Loucy (cell line): ENCODE results near the gene PTGDR2.

Source experiments
- H2AFZ ChIP-seq: fragments of 200-600 bp; sonication (generic); 2 replicates; pipeline ENCODE4 v1.6.0; 2016; ENCODE audit warnings: antibody characterized with exemption, mild to moderate bottlenecking, low read length, moderate library complexity
- H3F3A ChIP-seq: fragments of 200-600 bp; 2 replicates; pipeline ENCODE4 v1.6.0; 2016; ENCODE audit warnings: antibody characterized with exemption, low read depth, mild to moderate bottlenecking
- H3K27me3 ChIP-seq: fragments of 200-600 bp; sonication (generic); 2 replicates; pipeline ENCODE4 v1.6.1; 2014; ENCODE audit warnings: low read length, mild to moderate bottlenecking; ENCODE audit not compliant: insufficient read depth, poor library complexity, severe bottlenecking
- H3K36me3 ChIP-seq: fragments of 200-600 bp; sonication (generic); 2 replicates; pipeline ENCODE4 v1.6.1; 2016; ENCODE audit warnings: low read length; ENCODE audit not compliant: insufficient read depth
- H3K4me1 ChIP-seq: fragments of 200-600 bp; sonication (generic); 2 replicates; pipeline ENCODE4 v1.5.1; 2014; ENCODE audit warnings: low read length, mild to moderate bottlenecking; ENCODE audit not compliant: insufficient read depth, poor library complexity, severe bottlenecking
- H3K4me2 ChIP-seq: fragments of 200-600 bp; sonication (generic); 2 replicates; pipeline ENCODE4 v1.6.0; 2014; ENCODE audit warnings: antibody characterized with exemption, low read length, low read depth, mild to moderate bottlenecking; ENCODE audit not compliant: poor library complexity, severe bottlenecking
- H3K4me3 ChIP-seq: fragments of 200-600 bp; sonication (generic); 2 replicates; pipeline ENCODE4 v1.5.1; 2014; ENCODE audit warnings: low read length, mild to moderate bottlenecking, mixed read lengths; ENCODE audit not compliant: poor library complexity, severe bottlenecking
- H3K79me2 ChIP-seq: fragments of 200-600 bp; sonication (generic); 2 replicates; pipeline ENCODE4 v1.6.1; 2014; ENCODE audit warnings: low read length; ENCODE audit not compliant: insufficient read depth
- H3K9ac ChIP-seq: fragments of 200-600 bp; sonication (generic); 2 replicates; pipeline ENCODE4 v1.6.0; 2014; ENCODE audit warnings: mild to moderate bottlenecking, low read depth, low read length, moderate library complexity; ENCODE audit not compliant: poor library complexity, severe bottlenecking
- H3K9me2 ChIP-seq: fragments of 200-600 bp; sonication (generic); replicated peaks from 2 replicates; pipeline ENCODE4 v1.6.1; 2016; ENCODE audit warnings: low read depth, low read length, mixed read lengths
- H3K9me3 ChIP-seq: fragments of 200-600 bp; sonication (generic); 2 replicates; pipeline ENCODE4 v1.6.1; 2014; ENCODE audit warnings: mild to moderate bottlenecking, antibody characterized with exemption, low read length, low read depth; ENCODE audit not compliant: insufficient read depth
- H4K20me1 ChIP-seq: fragments of 200-600 bp; sonication (generic); 2 replicates; pipeline ENCODE4 v1.6.0; 2014; ENCODE audit warnings: antibody characterized with exemption, low read length, mild to moderate bottlenecking; ENCODE audit not compliant: insufficient read depth, poor library complexity, severe bottlenecking
- EZH2phosphoT487 ChIP-seq: fragments of 200-600 bp; IDR thresholded peaks from 2 replicates; pipeline ENCODE4 v1.6.1; 2018; ENCODE audit warnings: antibody characterized with exemption, mild to moderate bottlenecking, moderate library complexity, borderline replicate concordance
- TF ChIP-seq, protein P1 (sequence below): fragments of 200-600 bp; sonication (generic); conservative IDR thresholded peaks from 2 replicates; pipeline ENCODE4 v1.5.1; 2014; ENCODE audit warnings: mild to moderate bottlenecking, antibody characterized with exemption, low read length

Gene PTGDR2

DNA sequence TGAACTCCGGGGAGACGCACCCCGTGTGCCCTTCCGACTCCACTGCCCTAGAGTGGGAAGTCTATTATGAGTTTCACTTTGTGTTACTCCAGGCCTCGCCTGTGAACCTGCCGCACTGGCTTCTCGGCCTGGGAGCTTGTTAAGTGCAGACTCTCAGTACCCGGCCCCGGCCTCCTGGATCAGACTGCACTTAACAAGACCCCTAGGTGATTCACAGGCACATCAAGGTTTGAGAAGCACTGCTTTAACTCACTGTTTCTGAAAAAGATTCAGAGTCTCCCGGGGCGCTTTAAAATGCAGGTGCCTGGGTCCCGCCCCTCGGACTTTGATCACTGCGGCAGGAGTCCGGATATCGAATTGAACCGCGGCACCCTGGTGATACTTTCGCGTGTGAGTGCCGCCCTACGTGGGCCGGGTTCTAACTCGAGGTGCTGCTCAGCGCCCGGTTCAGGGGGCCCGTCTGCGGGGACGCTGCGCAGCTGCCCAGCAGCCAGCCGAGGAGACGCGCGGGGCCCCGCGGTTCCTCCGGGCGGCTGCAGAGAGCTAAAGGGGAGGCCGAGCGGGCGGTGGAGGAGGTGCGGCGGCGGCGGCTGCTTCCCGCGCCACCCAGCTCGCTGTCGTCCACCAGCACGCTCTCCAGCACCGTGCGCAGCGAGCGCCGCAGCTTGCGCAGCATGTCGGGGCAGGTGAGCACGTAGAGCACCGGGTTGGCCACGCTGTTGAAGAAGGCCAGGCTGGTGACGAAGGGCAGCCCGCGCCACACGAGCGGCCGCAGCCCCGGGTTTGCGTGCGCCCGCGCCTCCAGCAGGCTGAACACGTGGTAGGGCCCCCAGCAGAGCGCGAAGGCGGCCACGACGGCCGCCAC is 3.4 kb downstream of the PTGDR2 start:
- Histone ChIP-seq H3K27me3 (no peaks in the 10 kb centered on the region), H3K9me3 (no peaks in the 10 kb centered on the region), H2AFZ (no peak overlapping the region), H4K20me1 (no peaks in the 10 kb centered on the region), H3K4me2 (no peak overlapping the region), H3K9ac (no peak overlapping the region), H3K36me3 (peaks cover 20% of the 10 kb centered on the region; the same call in 1 of the 2 replicates), H3F3A (no peaks in the 10 kb centered on the region), H3K79me2 (peaks cover 69% of the 10 kb centered on the region), H3K4me3 (no peak overlapping the region), H3K9me2 (no peaks in the 10 kb centered on the region), H3K4me1 (peaks cover 69% of the 10 kb centered on the region)
- TF ChIP-seq, protein P1, sequence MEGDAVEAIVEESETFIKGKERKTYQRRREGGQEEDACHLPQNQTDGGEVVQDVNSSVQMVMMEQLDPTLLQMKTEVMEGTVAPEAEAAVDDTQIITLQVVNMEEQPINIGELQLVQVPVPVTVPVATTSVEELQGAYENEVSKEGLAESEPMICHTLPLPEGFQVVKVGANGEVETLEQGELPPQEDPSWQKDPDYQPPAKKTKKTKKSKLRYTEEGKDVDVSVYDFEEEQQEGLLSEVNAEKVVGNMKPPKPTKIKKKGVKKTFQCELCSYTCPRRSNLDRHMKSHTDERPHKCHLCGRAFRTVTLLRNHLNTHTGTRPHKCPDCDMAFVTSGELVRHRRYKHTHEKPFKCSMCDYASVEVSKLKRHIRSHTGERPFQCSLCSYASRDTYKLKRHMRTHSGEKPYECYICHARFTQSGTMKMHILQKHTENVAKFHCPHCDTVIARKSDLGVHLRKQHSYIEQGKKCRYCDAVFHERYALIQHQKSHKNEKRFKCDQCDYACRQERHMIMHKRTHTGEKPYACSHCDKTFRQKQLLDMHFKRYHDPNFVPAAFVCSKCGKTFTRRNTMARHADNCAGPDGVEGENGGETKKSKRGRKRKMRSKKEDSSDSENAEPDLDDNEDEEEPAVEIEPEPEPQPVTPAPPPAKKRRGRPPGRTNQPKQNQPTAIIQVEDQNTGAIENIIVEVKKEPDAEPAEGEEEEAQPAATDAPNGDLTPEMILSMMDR: no peak
- TF ChIP-seq EZH2phosphoT487: no peak

DNA sequence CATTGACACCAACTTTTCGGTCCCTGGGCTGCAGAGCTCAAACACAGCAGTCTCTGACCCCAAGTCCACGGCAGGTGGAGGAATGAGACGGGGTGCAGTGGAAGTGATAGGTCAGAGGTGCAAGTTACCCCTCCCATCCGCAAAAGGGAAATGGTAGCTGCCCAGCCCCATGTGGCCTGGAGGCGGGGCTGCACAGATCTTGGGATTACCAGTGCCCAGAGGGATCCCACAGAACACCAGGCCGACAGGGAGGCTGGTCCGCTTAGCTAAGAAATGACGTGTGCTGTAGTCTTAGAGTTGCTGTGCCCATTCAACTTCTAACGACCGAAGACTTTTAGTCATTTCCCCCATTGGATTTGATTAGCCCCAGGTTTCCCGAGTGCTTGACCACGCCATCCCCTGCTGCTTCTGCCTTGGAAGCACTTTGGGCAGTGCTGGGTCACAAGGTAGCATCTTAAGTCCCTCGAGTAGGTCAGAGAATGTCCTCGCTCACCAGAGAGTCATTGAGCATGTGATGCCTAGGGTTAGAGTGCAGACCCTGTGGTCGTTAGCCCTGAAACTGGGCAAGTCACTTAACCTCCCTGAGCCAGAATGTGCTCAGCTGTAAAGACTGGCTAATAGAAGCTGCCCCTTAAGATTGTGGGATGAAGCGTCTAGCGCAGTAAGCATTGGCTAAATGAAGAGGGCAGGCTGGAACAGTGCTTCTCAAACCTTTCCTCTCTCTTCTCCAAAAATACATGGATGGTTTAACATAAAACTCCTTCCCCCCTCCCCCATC is 4.2 kb downstream of the PTGDR2 start:
- no peak overlapping the region for H3K9ac ChIP-seq
- H3K27me3 ChIP-seq: no peaks in the 10 kb centered on the region
- H3K9me2 ChIP-seq: no peaks in the 10 kb centered on the region
- TF ChIP-seq, protein P1: no peak
- TF ChIP-seq EZH2phosphoT487: no peak
- H3K4me2 ChIP-seq: no peak overlapping the region
- H3K4me3 ChIP-seq: no peak overlapping the region
- no peaks in the 10 kb centered on the region for H4K20me1 ChIP-seq
- H3K9me3 ChIP-seq: no peaks in the 10 kb centered on the region
- H3K4me1 ChIP-seq: peaks cover 60% of the 10 kb centered on the region
- H3K79me2 ChIP-seq: peaks cover 70% of the 10 kb centered on the region
- H2AFZ ChIP-seq: no peak overlapping the region
- H3F3A ChIP-seq: no peaks in the 10 kb centered on the region
- H3K36me3 ChIP-seq: peaks cover 20% of the 10 kb centered on the region; the same call in 1 of the 2 replicates

DNA sequence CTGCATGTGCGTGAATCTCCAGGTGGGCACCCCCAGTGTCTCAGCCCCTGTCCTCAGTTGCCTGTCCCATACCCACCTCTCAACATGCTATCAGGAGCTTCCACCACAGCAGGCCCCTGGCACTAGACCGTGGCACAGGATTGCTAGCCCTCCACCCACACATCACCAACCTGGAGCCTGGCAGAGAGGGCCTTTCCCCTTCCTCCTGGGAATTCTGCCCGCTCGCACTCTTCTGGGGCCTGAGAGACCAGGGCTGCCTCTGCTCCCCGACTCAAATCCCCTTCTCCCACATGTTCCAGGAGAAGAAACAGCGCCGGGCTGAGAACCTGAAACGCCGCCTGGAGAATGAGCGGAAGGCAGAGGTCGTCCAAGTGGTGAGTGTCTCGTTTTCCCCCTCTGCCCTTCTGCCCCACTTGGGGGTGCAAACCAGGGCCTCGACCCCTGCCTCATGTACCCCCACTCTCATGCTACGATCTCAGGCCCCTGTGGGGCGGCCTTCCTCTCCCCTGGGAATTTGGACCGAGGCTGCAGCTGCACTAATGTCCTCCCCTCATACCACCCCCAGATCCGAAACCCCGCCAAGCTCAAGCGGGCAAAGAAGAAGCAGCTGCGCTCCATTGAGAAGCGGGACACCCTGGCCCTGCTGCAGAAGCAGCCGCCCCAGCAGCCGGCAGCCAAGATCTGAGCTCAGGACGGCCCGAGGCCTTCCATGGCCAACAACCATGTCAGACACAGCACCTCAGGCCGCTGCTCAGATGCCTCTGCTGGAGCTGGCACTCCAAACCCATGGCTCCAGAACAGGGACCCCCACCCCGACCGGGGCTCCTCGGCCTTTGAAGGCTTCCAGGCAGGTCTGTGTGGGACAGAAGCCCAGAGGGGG is 5.9 kb downstream of the PTGDR2 start:
- peaks cover 20% of the 10 kb centered on the region; the same call in 1 of the 2 replicates for H3K36me3 ChIP-seq
- H3K4me2 ChIP-seq: peak overlapping the region; percentile 67
- peak overlapping the region; percentile 54 for H3K9ac ChIP-seq
- no peaks in the 10 kb centered on the region for H3K9me2 ChIP-seq
- peaks cover 76% of the 10 kb centered on the region for H3K79me2 ChIP-seq
- no peaks in the 10 kb centered on the region for H4K20me1 ChIP-seq
- H2AFZ ChIP-seq: no peak overlapping the region
- H3K9me3 ChIP-seq: no peaks in the 10 kb centered on the region
- TF ChIP-seq EZH2phosphoT487: no peak
- TF ChIP-seq, protein P1: no peak
- no peaks in the 10 kb centered on the region for H3K27me3 ChIP-seq
- peaks cover 57% of the 10 kb centered on the region for H3K4me1 ChIP-seq
- peak overlapping the region; percentile 64 for H3K4me3 ChIP-seq
- H3F3A ChIP-seq: no peaks in the 10 kb centered on the region
